HEK293 (cell line): ENCODE results near the gene TANGO2.

Source experiments
- CTCF ChIP-seq: fragments of 450-650 bp; formaldehyde crosslinking; IDR thresholded peaks from 2 replicates; pipeline ENCODE4 v1.5.1; 2016; ENCODE audit warnings: missing biosample characterization, missing genetic modification characterization
- ELK4 ChIP-seq: IDR thresholded peaks from 2 replicates; pipeline ENCODE4 v1.6.1; 2011; ENCODE audit warnings: mild to moderate bottlenecking, low read depth, low read length, borderline replicate concordance
- OSR2 ChIP-seq: fragments of 450-650 bp; formaldehyde crosslinking; IDR thresholded peaks from 2 replicates; pipeline ENCODE4 v1.5.1; 2016; ENCODE audit warnings: missing biosample characterization, missing genetic modification characterization
- RBAK ChIP-seq: fragments of 450-650 bp; formaldehyde crosslinking; IDR thresholded peaks from 2 replicates; pipeline ENCODE4 v1.5.1; 2016; ENCODE audit warnings: missing biosample characterization, missing genetic modification characterization
- REST ChIP-seq: fragments of 450-650 bp; formaldehyde crosslinking; IDR thresholded peaks from 2 replicates; pipeline ENCODE4 v1.5.1; 2016; ENCODE audit warnings: missing biosample characterization, missing genetic modification characterization
- SETDB1 ChIP-seq: IDR thresholded peaks from one replicate; pipeline ENCODE4 v1.6.1; 2017; ENCODE audit warnings: mild to moderate bottlenecking, low read length, moderate library complexity, mixed read lengths; ENCODE audit not compliant: insufficient read length
- TSHZ1 ChIP-seq: fragments of 450-650 bp; formaldehyde crosslinking; IDR thresholded peaks from 2 replicates; pipeline ENCODE4 v1.5.1; 2016; ENCODE audit warnings: missing biosample characterization, missing genetic modification characterization, borderline replicate concordance
- ZNF274 ChIP-seq, 2 experiments: fragments of 200-500 bp in 1 of 2; fragments of 450-650 bp in 1 of 2; sonication (Bioruptor generic) in 1 of 2; formaldehyde crosslinking in 1 of 2; IDR thresholded peaks; 2 replicates each; pipeline versions ENCODE4 v1.5.1 to v1.6.1; 2014 to 2016; ENCODE audit warnings: borderline replicate concordance in 1 of 2, inconsistent platforms in 1 of 2, low read length in 1 of 2, missing biosample characterization in 1 of 2, missing genetic modification characterization in 1 of 2
- ZNF324 ChIP-seq: fragments of 450-650 bp; formaldehyde crosslinking; IDR thresholded peaks from 2 replicates; pipeline ENCODE4 v1.5.1; 2016; ENCODE audit warnings: missing biosample characterization, missing genetic modification characterization
- ZNF561 ChIP-seq: fragments of 450-650 bp; IDR thresholded peaks from 2 replicates; pipeline ENCODE4 v1.5.1; 2018; ENCODE audit warnings: missing biosample characterization, missing genetic modification characterization, borderline replicate concordance

GRCh38 chr22:20002128-20002527 lies 18.8 kb upstream of the TANGO2 start:
- TF ChIP-seq REST (tag by site-specific recombination): no peak
- no peak for TF ChIP-seq ZNF324
- TF ChIP-seq CTCF (tag by site-specific recombination): no peak
- TF ChIP-seq RBAK: no peak
- TF ChIP-seq ELK4: no peak
- no peak for TF ChIP-seq ZNF274 (IDR thresholded peaks at IDR 0.05; ENCODE audit: low read length)
- no peak for TF ChIP-seq ZNF274 (tag by site-specific recombination; IDR thresholded peaks at IDR 0.05; ENCODE audit: borderline replicate concordance)
- no peak for TF ChIP-seq ZNF561
- TF ChIP-seq OSR2 (tag by site-specific recombination): no peak
- TF ChIP-seq SETDB1: no peak
- TF ChIP-seq TSHZ1: no peak
